Measurements from ENCODE around the gene PSMC1.
"Not testable (repeated sequence)": the region's sequence is repeated elsewhere in the genome, so short reads cannot be mapped to it uniquely, and the experiment has no call there.

The PSMC1 gene

GRCh38 chr14:90256354-90257131 lies at the start of gene PSMC1:
Gene PSMC1, plus strand, starts transcription at chr14:90256553. Its CDS starts 45 bp downstream, at chr14:90256598.
- DNase-seq: peak; percentile 89 to 91

GRCh38 chr14:90213099-90213748 lies 43.1 kb upstream of the PSMC1 start:
- no peak for DNase-seq

GRCh38 chr14:90228478-90228877 lies 27.9 kb upstream of the PSMC1 start:
- no peak for DNase-seq

GRCh38 chr14:90229942-90230341 lies 26.4 kb upstream of the PSMC1 start:
- DNase-seq: not testable (repeated sequence)

GRCh38 chr14:90235179-90235976 lies 21.0 kb upstream of the PSMC1 start:
- DNase-seq: peak; percentile 43 to 56

- no peak for DNase-seq
These were observed 17.2 kb upstream of the PSMC1 start for GRCh38 chr14:90239139-90239538.

- DNase-seq: no peak
These were observed 13.9 kb upstream of the PSMC1 start for GRCh38 chr14:90242444-90242843.

- DNase-seq: no peak
These were observed 9.4 kb upstream of the PSMC1 start for GRCh38 chr14:90246936-90247335.

- not testable (repeated sequence) for DNase-seq
These were observed 8.9 kb upstream of the PSMC1 start for GRCh38 chr14:90247441-90247840.

- DNase-seq: no peak
These were observed 7.8 kb upstream of the PSMC1 start for GRCh38 chr14:90248594-90248993.

- DNase-seq: no peak
These were observed 2.5 kb upstream of the PSMC1 start for GRCh38 chr14:90253826-90254225.

- DNase-seq: no peak
These were observed 482 bp upstream of the PSMC1 start for GRCh38 chr14:90255871-90256270.

- DNase-seq: no peak
These were observed 7.5 kb downstream of the PSMC1 start for GRCh38 chr14:90263748-90264449.

- no peak for DNase-seq
These were observed 10.2 kb downstream of the PSMC1 start for GRCh38 chr14:90266441-90267154.

- no peak for DNase-seq
These were observed 12.1 kb downstream of the PSMC1 start for GRCh38 chr14:90268420-90268819.

GRCh38 chr14:90272523-90272922 lies 16.2 kb downstream of the PSMC1 start:
- no peak for DNase-seq

- DNase-seq: no peak
These were observed 17.2 kb downstream of the PSMC1 start for GRCh38 chr14:90273532-90273931.

- no peak for DNase-seq
These were observed 17.7 kb downstream of the PSMC1 start for GRCh38 chr14:90274019-90274418.

- DNase-seq: no peak
These were observed 18.6 kb downstream of the PSMC1 start for GRCh38 chr14:90274808-90275457.

GRCh38 chr14:90275458-90275814 lies 19.1 kb downstream of the PSMC1 start:
- DNase-seq: no peak

- DNase-seq: no peak
These were observed 19.5 kb downstream of the PSMC1 start for GRCh38 chr14:90275820-90276219.
